ENCODE measurements around the gene POU4F1. TPM values are rescaled to one million over a fixed set of nuclear protein-coding genes. Genes with fewer than 3 reads are reported as not detected.
A peak's percentile ranks its signal among the peaks of the same experiment; 100 is the strongest.

POU4F1 gene
- total RNA-seq, 1 donor = not detected

- no peak for DNase-seq (ENCODE audit: low read depth)
- TF ChIP-seq CTCF (IDR thresholded peaks at IDR 0.05; ENCODE audit: insufficient read depth, low read depth, low read length) = no peak
- H3K4me3 ChIP-seq (ENCODE audit: low read depth, low read length) = no peak overlapping the region
Measured at GRCh38 chr13:78596399-78596735, 7.0 kb downstream of the POU4F1 start.

DNA sequence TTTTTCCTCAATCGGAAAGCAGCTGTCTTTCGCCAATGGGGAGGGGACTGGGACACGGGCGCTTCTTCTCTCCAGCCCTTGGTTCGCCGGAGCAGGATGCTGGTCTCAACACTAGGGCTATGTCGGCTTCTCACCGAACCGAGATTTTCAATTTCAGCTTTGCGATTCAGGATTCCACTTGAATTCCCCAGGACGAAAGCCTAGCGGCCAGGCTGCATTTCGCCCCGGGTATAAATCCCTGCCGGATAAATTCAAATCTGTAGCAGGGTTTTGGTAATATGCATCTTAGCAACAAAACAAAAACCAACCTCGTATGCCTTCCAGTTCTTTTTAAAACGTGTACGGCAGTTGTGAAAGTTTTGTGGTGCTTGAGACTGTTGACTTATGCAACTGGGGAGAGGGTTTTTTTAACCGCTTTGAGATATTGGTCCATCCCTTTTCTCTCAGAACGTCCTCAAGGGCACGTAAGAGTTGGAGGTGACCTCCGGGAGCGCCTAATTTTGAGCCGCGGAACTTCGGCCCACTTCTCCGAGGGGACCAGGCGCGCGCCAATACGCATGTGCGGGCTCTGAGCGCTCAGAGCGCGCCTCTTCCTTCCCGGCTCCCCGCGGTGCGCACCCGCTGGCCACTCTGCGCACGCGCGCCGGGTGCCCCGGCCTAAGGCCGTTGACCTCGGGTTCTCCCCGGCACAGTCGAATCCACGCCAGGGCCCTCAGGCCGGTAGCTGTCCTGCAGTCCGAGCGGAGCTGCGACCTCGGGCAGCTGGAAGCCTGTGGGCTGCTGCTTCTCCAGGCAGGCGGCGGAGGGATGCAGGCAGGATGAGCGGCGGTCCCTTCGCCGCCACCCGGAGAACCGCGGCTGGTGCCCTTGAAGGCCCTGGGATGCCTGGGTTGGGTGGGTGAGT is 7.6 kb downstream of the POU4F1 start:
- DNase-seq (ENCODE audit: low read depth) = no peak
- H3K4me3 ChIP-seq (ENCODE audit: low read depth, low read length) = peak overlapping the region; percentile 12

GRCh38 chr13:78594456-78594975 is 8.8 kb downstream of the POU4F1 start:
- TF ChIP-seq CTCF (IDR thresholded peaks at IDR 0.05; ENCODE audit: insufficient read depth, low read depth, low read length) = no peak
- DNase-seq (ENCODE audit: low read depth) = no peak
- no peak overlapping the region for H3K4me3 ChIP-seq (ENCODE audit: low read depth, low read length)

More for the DNA sequence above, 7.6 kb downstream of the POU4F1 start:
- TF ChIP-seq CTCF (IDR thresholded peaks at IDR 0.05; ENCODE audit: insufficient read depth, low read depth, low read length) = no peak

GRCh38 chr13:78593652-78594455 is 9.5 kb downstream of the POU4F1 start:
- DNase-seq (ENCODE audit: low read depth) = no peak
- TF ChIP-seq CTCF (IDR thresholded peaks at IDR 0.05; ENCODE audit: insufficient read depth, low read depth, low read length) = no peak
- no peak overlapping the region for H3K4me3 ChIP-seq (ENCODE audit: low read depth, low read length)

DNA sequence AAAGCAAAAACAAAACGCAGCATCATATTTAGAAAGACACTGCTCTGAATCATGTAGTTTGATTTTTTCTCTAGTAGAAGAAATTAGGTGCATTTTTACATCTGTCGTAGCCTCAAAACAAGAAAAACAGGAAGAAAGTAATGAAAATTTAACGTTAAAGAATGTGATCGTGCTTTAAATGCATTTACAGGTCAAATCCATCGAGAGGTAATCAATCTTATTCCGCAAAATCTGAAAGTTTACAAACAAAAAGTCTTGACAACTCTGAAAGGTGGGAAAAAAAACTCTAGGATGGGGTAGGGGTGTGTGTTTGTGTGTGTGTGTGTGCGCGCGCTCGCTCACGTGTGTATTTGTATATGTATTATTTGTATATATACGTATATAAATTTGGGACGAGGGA is 10.2 kb downstream of the POU4F1 start:
- no peak overlapping the region for H3K4me3 ChIP-seq (ENCODE audit: low read depth, low read length)
- no peak for DNase-seq (ENCODE audit: low read depth)
- TF ChIP-seq CTCF (IDR thresholded peaks at IDR 0.05; ENCODE audit: insufficient read depth, low read depth, low read length) = no peak

DNA sequence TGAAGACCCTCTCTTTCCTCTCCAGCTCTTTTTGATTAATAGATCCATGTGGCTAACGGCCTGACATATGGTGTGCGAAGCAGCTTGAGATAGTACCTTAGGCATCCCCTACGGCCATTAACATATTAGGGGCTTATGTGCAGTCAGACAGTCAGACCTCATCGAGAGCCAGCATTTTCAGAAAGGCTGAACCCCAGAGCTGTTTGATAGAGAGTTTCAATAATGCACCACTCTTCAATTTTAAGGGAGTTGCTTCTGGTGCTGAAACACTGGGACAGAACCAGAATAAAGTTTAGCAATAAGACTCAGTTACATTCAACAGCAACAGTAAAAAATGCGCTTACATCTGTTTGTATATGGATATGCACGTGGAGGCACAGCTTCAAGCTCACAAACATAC is 10.8 kb downstream of the POU4F1 start:
- no peak for TF ChIP-seq CTCF (IDR thresholded peaks at IDR 0.05; ENCODE audit: insufficient read depth, low read depth, low read length)
- DNase-seq (ENCODE audit: low read depth) = no peak
- no peak overlapping the region for H3K4me3 ChIP-seq (ENCODE audit: low read depth, low read length)
